Ishikawa (cell line): Measurements from ENCODE around the gene RNF31.

Experiments
- CEBPB ChIP-seq: IDR thresholded peaks from 2 replicates; pipeline ENCODE4 v1.6.1; 2012
- CREB1 ChIP-seq: IDR thresholded peaks from 2 replicates; pipeline ENCODE4 v1.6.1; 2012; ENCODE audit warnings: low read depth
- EGR1 ChIP-seq: IDR thresholded peaks from 2 replicates; pipeline ENCODE4 v1.6.1; 2012
- EP300 ChIP-seq: IDR thresholded peaks from 2 replicates; pipeline ENCODE4 v1.6.1; 2012; ENCODE audit warnings: borderline replicate concordance
- FOXM1 ChIP-seq: IDR thresholded peaks from 2 replicates; pipeline ENCODE4 v1.6.1; 2012; ENCODE audit warnings: low read depth, borderline replicate concordance
- NFIC ChIP-seq: IDR thresholded peaks from 2 replicates; pipeline ENCODE4 v1.6.1; 2012
- RAD21 ChIP-seq: IDR thresholded peaks from 2 replicates; pipeline ENCODE4 v1.6.1; 2012; ENCODE audit warnings: low read depth
- TAF1 ChIP-seq: IDR thresholded peaks from 2 replicates; pipeline ENCODE4 v1.6.1; 2012; ENCODE audit warnings: low read depth, mild to moderate bottlenecking
- TCF12 ChIP-seq: IDR thresholded peaks from 2 replicates; pipeline ENCODE4 v1.6.1; 2012; ENCODE audit warnings: low read depth
- TEAD4 ChIP-seq: IDR thresholded peaks from 2 replicates; pipeline ENCODE4 v1.6.1; 2012
- YY1 ChIP-seq: IDR thresholded peaks from 2 replicates; pipeline ENCODE4 v1.6.1; 2012; ENCODE audit warnings: low read depth
- ZBTB7A ChIP-seq: IDR thresholded peaks from 2 replicates; pipeline ENCODE4 v1.6.1; 2012; ENCODE audit warnings: low read depth
- TF ChIP-seq, protein P1 (sequence below): IDR thresholded peaks from 2 replicates; pipeline ENCODE4 v1.6.1; 2012; ENCODE audit warnings: low read depth, mild to moderate bottlenecking
- TF ChIP-seq, protein P2 (sequence below): IDR thresholded peaks from 2 replicates; pipeline ENCODE4 v1.6.1; 2012
- TF ChIP-seq, protein P3 (sequence below): IDR thresholded peaks from 2 replicates; pipeline ENCODE4 v1.6.1; 2012

The RNF31 gene

DNA sequence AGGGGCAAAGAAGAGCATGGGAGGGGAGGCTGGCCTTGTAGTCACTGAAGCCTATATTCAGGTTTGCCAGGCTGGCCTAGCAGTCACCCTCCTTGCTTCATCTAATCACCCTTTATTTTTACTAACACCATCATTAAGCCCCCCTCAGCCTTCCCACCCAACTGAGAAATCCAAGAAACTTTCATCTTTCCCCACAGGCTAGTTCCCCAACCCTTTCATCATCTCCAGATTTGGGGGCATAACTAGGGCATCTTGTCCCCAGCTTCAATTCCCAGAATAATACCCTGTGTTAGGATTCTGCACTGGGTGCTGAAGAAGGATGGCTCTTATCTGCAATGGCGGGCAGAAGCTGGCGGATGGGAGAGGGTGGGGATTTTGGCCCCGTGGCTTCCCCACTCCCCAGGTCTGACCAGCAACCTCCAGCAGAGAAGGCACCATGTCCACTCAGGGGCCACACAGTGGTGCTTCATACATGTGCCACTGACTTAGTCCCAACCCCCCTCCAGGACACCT lies 46.3 kb upstream of the RNF31 start:
- TF ChIP-seq TAF1: no peak

DNA sequence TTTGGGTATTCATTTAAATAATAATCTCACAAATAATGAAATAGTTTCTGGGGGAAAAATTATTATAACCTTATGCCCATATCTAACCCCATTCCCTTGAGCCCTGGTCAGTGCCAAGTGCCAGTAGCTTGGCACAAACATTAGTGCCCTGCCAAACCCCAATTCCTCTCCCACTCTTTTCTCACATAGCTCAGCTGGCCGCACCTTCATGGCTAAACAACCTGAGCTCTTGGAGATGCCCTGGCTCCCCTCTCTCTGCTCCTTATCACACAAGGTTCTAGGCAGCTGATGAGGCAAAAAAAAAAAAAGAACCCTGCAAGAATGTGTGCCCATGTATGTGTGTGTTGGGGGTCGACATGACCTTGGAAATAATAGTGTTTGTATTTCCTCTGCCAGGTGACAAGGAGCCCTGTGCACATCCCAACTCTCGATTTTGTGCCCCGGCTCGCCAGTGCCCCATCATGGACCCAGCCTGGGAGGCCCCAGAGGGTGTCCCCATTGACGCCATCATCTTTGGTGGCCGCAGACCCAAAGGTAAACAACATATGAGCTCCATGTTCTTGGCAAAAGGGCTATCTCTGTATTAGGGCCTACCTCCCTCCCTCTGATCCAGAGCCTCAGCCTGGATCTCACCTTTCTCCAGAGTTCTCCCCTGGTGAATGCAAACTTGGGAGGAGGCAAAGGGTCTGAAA lies 44.8 kb upstream of the RNF31 start:
- TF ChIP-seq RAD21 (no peak), TEAD4 (no peak), FOXM1 (no peak), EP300 (no peak), EGR1 (no peak), NFIC (no peak), TCF12 (no peak), ZBTB7A (no peak), CREB1 (no peak)
- TF ChIP-seq, protein P1, sequence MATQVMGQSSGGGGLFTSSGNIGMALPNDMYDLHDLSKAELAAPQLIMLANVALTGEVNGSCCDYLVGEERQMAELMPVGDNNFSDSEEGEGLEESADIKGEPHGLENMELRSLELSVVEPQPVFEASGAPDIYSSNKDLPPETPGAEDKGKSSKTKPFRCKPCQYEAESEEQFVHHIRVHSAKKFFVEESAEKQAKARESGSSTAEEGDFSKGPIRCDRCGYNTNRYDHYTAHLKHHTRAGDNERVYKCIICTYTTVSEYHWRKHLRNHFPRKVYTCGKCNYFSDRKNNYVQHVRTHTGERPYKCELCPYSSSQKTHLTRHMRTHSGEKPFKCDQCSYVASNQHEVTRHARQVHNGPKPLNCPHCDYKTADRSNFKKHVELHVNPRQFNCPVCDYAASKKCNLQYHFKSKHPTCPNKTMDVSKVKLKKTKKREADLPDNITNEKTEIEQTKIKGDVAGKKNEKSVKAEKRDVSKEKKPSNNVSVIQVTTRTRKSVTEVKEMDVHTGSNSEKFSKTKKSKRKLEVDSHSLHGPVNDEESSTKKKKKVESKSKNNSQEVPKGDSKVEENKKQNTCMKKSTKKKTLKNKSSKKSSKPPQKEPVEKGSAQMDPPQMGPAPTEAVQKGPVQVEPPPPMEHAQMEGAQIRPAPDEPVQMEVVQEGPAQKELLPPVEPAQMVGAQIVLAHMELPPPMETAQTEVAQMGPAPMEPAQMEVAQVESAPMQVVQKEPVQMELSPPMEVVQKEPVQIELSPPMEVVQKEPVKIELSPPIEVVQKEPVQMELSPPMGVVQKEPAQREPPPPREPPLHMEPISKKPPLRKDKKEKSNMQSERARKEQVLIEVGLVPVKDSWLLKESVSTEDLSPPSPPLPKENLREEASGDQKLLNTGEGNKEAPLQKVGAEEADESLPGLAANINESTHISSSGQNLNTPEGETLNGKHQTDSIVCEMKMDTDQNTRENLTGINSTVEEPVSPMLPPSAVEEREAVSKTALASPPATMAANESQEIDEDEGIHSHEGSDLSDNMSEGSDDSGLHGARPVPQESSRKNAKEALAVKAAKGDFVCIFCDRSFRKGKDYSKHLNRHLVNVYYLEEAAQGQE: no peak
- TF ChIP-seq, protein P2, sequence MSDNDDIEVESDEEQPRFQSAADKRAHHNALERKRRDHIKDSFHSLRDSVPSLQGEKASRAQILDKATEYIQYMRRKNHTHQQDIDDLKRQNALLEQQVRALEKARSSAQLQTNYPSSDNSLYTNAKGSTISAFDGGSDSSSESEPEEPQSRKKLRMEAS: no peak
- TF ChIP-seq, protein P3, sequence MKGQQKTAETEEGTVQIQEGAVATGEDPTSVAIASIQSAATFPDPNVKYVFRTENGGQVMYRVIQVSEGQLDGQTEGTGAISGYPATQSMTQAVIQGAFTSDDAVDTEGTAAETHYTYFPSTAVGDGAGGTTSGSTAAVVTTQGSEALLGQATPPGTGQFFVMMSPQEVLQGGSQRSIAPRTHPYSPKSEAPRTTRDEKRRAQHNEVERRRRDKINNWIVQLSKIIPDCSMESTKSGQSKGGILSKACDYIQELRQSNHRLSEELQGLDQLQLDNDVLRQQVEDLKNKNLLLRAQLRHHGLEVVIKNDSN: no peak

DNA sequence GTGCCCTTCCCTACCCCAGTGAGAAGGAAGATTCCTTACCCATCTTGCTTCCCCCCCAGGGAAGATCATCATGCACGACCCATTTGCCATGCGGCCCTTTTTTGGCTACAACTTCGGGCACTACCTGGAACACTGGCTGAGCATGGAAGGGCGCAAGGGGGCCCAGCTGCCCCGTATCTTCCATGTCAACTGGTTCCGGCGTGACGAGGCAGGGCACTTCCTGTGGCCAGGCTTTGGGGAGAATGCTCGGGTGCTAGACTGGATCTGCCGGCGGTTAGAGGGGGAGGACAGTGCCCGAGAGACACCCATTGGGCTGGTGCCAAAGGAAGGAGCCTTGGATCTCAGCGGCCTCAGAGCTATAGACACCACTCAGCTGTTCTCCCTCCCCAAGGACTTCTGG lies 43.8 kb upstream of the RNF31 start:
- TF ChIP-seq, protein P2: no peak
- TF ChIP-seq RAD21: no peak
- TF ChIP-seq, protein P1: no peak
- TF ChIP-seq, protein P3: no peak
- no peak for TF ChIP-seq FOXM1
- TF ChIP-seq CREB1: no peak
- TF ChIP-seq CEBPB: no peak
- TF ChIP-seq YY1: no peak
- no peak for TF ChIP-seq TCF12
- no peak for TF ChIP-seq TAF1
- no peak for TF ChIP-seq ZBTB7A

DNA sequence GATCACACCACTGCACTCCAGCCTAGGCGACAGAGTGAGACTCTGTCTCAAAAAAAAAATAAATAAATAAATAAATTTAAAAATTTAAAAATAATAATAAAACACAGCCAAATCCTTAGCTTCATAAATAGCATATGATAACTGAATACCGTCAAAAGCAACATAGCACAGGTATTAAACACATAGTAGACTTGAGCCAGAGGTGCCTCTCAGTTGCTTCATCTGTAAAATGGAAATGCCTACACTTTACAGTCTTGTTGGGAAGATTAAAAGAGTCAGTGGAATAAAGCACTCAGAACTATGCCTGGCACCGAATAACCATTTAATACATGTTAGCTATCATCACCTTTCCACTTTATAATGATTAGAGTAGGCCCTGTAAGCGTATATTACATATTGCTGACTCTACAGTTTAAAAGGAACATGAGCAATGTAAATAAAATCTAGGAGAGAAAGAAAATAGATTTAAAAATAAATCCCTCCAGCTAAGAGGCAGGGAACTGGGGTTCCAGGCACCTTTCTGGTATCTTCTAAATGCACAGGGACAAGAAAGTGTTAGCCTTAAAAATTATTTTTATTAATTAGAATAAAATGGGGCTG lies 40.5 kb upstream of the RNF31 start:
- TF ChIP-seq RAD21 (no peak), CEBPB (no peak), TAF1 (no peak), CREB1 (no peak), EGR1 (no peak), EP300 (no peak), FOXM1 (no peak), NFIC (no peak), TEAD4 (no peak)
- TF ChIP-seq, protein P1: no peak
- TF ChIP-seq, protein P2: no peak
- TF ChIP-seq, protein P3: no peak
